HL-60 (cell line): Measurements from ENCODE around the gene ITFG1.
A peak's percentile ranks its signal among the peaks of the same experiment; 100 is the strongest.

ENCODE experiments used
- DNase-seq, 2 experiments: peaks; one replicate each; pipeline ENCODE4 v3.0.0-alpha.2; 2010 to 2020; ENCODE audit warnings: low read depth in 1 of 2, low spot score in 1 of 2
- H3K27ac ChIP-seq: fragments of 250-450 bp; sonication (Bioruptor Pico); replicated peaks from 2 replicates; pipeline ENCODE4 v1.5.1; 2020; ENCODE audit warnings: mild to moderate bottlenecking, moderate library complexity
- H3K27me3 ChIP-seq: fragments of 250-450 bp; sonication (Bioruptor Pico); 2 replicates; pipeline ENCODE4 v1.5.1; 2021; ENCODE audit warnings: mild to moderate bottlenecking, moderate library complexity; ENCODE audit not compliant: insufficient read depth, poor library complexity, severe bottlenecking
- H3K4me3 ChIP-seq: replicated peaks from 2 replicates; pipeline ENCODE4 v1.5.1; 2011; ENCODE audit warnings: mild to moderate bottlenecking, control low read depth, low read length; ENCODE audit not compliant: insufficient read depth
- CTCF ChIP-seq: IDR thresholded peaks from one replicate; pipeline ENCODE4 v1.5.1; 2011; ENCODE audit warnings: low read length, control low read depth, inconsistent platforms; ENCODE audit not compliant: insufficient read depth
- GABPA ChIP-seq: IDR thresholded peaks from 2 replicates; pipeline ENCODE4 v1.6.1; 2012; ENCODE audit warnings: low read depth
- POLR2AphosphoS5 ChIP-seq: IDR thresholded peaks from 2 replicates; pipeline ENCODE4 v1.6.1; 2012; ENCODE audit warnings: low read depth
- REST ChIP-seq: IDR thresholded peaks from 2 replicates; pipeline ENCODE4 v1.6.1; 2012; ENCODE audit warnings: low read depth; ENCODE audit not compliant: insufficient replicate concordance
- SPI1 ChIP-seq: IDR thresholded peaks from 2 replicates; pipeline ENCODE4 v1.6.1; 2012; ENCODE audit warnings: low read depth, mild to moderate bottlenecking, borderline replicate concordance
- long read RNA-seq: library from polyadenylated mRNA; unstranded; transcript quantifications from one replicate; pipeline ENCODE4 v2.0.0, GENCODE V29; 2020

ITFG1 gene
- long read RNA-seq, transcript ITFG1-201 (18 exons, 3,400 nt) = major isoform, 290 of 349 reads
- long read RNA-seq, partial matches to known transcripts = 22 of 349 reads
- long read RNA-seq, other reads (novel, unspliced or antisense) = 37 of 349 reads

- TF ChIP-seq SPI1 = no peak
- TF ChIP-seq REST = no peak
- peak; percentile 66 for TF ChIP-seq POLR2AphosphoS5
- TF ChIP-seq CTCF = no peak
- TF ChIP-seq GABPA = peak; percentile 59
- DNase-seq = peak; percentile 88 to 93
- H3K27me3 ChIP-seq = no peaks in the 10 kb centered on the region
- peak within 1 kb of the TSS; percentile 92 for H3K27ac ChIP-seq
- peak within 1 kb of the TSS; percentile 74 for H3K4me3 ChIP-seq
These were observed at the start of gene ITFG1, which contains the start of gene PHKB for GRCh38 chr16:47460711-47461597. TSS of gene ITFG1 (minus strand) at chr16:47461063. CDS start at chr16:47461045, 18 bp downstream. TSS of gene PHKB (plus strand) at chr16:47461331. CDS start at chr16:47461351, 20 bp downstream.

GRCh38 chr16:47507701-47508100 lies 46.8 kb upstream of the ITFG1 start:
- DNase-seq = no peak
- Histone ChIP-seq H3K27ac (no peak overlapping the region), H3K4me3 (no peak overlapping the region), H3K27me3 (no peaks in the 10 kb centered on the region)
- TF ChIP-seq SPI1 (no peak), GABPA (no peak), CTCF (no peak), REST (no peak), POLR2AphosphoS5 (no peak)

- no peak for DNase-seq
- H3K4me3 ChIP-seq = no peak overlapping the region
- TF ChIP-seq POLR2AphosphoS5 (no peak), GABPA (no peak), SPI1 (no peak), REST (no peak), CTCF (no peak)
- no peak overlapping the region for H3K27ac ChIP-seq
- no peaks in the 10 kb centered on the region for H3K27me3 ChIP-seq
These were observed 45.9 kb upstream of the ITFG1 start for GRCh38 chr16:47506800-47507199.
